ENCODE results near the gene SPRY4. TPM values are rescaled to one million over a fixed set of nuclear protein-coding genes. Genes with fewer than 3 reads are reported as not detected.
"Not testable (repeated sequence)": the region's sequence is repeated elsewhere in the genome, so short reads cannot be mapped to it uniquely, and the experiment has no call there.

Gene SPRY4
- total and polyA plus RNA-seq, 4 donors, result 2.7 to 9.6 (median 4.9) TPM

- TF ChIP-seq REST (IDR thresholded peaks at IDR 0.05), result no peak
Measured at GRCh38 chr5:142300677-142301076, 24.1 kb downstream of the SPRY4 start (continued).

GRCh38 chr5:142298789-142299188, 26.0 kb downstream of the SPRY4 start:
- WGBS, result 81% methylated on average over 6 of the region's 6 CpGs
- Histone ChIP-seq H3K4me1 (ENCODE audit: control insufficient read depth in 4 of 4, insufficient read depth in 4 of 4, low read length in 3 of 4) (peaks cover 0 to 4% (median 0%) of the 10 kb centered on the region in 4 donors), H3K9me3 (ENCODE audit: control insufficient read depth in 4 of 4, low read length in 3 of 4) (no peaks in the 10 kb centered on the region), H3K9ac (ENCODE audit: low read depth in 1 of 2, low read length in 2 of 2) (no peak overlapping the region), H3K4me3 (ENCODE audit: low read depth in 1 of 3, low read length in 3 of 3) (no peak overlapping the region), H3K36me3 (ENCODE audit: control insufficient read depth in 4 of 4, insufficient read depth in 3 of 4, low read depth in 1 of 4, low read length in 3 of 4) (no peaks in the 10 kb centered on the region), H3K27ac (ENCODE audit: low read depth in 1 of 2, low read length in 2 of 2) (no peak overlapping the region), H3K27me3 (ENCODE audit: control insufficient read depth in 4 of 4, insufficient read depth in 4 of 4, low read length in 3 of 4) (no peaks in the 10 kb centered on the region)
- no peak for TF ChIP-seq NR2F2 (IDR thresholded peaks at IDR 0.05)
- TF ChIP-seq, protein P1, sequence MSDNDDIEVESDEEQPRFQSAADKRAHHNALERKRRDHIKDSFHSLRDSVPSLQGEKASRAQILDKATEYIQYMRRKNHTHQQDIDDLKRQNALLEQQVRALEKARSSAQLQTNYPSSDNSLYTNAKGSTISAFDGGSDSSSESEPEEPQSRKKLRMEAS (IDR thresholded peaks at IDR 0.05), result no peak
- no peak for TF ChIP-seq HNF4G (IDR thresholded peaks at IDR 0.05)
- TF ChIP-seq GABPA (IDR thresholded peaks at IDR 0.05 in 1 of 2, conservative IDR thresholded peaks at IDR 0.05 in 1 of 2), result no peak
- TF ChIP-seq EGR1 (IDR thresholded peaks at IDR 0.05; ENCODE audit: low read depth in 2 of 2), result no peak
- DNase-seq (ENCODE audit: low spot score), result no peak

DNA sequence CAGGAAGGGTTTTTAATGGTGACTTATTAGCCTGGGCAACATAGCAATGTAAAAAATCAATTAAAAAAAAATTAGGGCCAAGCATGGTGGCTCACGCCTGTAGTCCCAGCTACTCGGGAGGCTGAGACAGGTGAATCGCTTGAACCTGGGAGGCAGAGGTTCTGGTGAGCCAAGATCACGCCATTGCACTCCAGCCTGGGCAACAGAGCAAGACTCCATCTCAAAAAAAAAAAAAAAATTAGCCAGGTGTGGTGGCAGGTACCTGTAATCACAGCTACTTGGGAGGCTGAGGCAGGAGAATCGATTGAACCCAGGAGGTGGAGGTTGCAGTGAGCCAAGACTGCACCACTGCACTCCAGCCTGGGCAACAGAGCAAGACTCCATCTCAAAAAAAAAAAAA, 27.0 kb downstream of the SPRY4 start:
- not testable (repeated sequence) for H3K9me3 ChIP-seq (ENCODE audit: control insufficient read depth in 4 of 4, low read length in 3 of 4); H3K9ac ChIP-seq (ENCODE audit: low read depth in 1 of 2, low read length in 2 of 2); H3K4me1 ChIP-seq (ENCODE audit: control insufficient read depth in 4 of 4, insufficient read depth in 4 of 4, low read length in 3 of 4); DNase-seq (ENCODE audit: low spot score); H3K36me3 ChIP-seq (ENCODE audit: control insufficient read depth in 4 of 4, insufficient read depth in 3 of 4, low read depth in 1 of 4, low read length in 3 of 4); H3K27me3 ChIP-seq (ENCODE audit: control insufficient read depth in 4 of 4, insufficient read depth in 4 of 4, low read length in 3 of 4); H3K4me3 ChIP-seq (ENCODE audit: low read depth in 1 of 3, low read length in 3 of 3); H3K27ac ChIP-seq (ENCODE audit: low read depth in 1 of 2, low read length in 2 of 2)
- 96% methylated on average over 5 of the region's 5 CpGs for WGBS

- no peaks in the 10 kb centered on the region for H3K36me3 ChIP-seq (ENCODE audit: control insufficient read depth in 4 of 4, insufficient read depth in 3 of 4, low read depth in 1 of 4, low read length in 3 of 4)
- no peaks in the 10 kb centered on the region for H3K9me3 ChIP-seq (ENCODE audit: control insufficient read depth in 4 of 4, low read length in 3 of 4)
- H3K27me3 ChIP-seq (ENCODE audit: control insufficient read depth in 4 of 4, insufficient read depth in 4 of 4, low read length in 3 of 4), result no peaks in the 10 kb centered on the region
- H3K4me3 ChIP-seq (ENCODE audit: low read depth in 1 of 3, low read length in 3 of 3), result no peak overlapping the region
- no peak for DNase-seq (ENCODE audit: low spot score)
- H3K27ac ChIP-seq (ENCODE audit: low read depth in 1 of 2, low read length in 2 of 2), result peak overlapping the region in 1 of 2 donors; percentile 67
- peaks cover 0 to 4% (median 0%) of the 10 kb centered on the region in 4 donors for H3K4me1 ChIP-seq (ENCODE audit: control insufficient read depth in 4 of 4, insufficient read depth in 4 of 4, low read length in 3 of 4)
- no peak overlapping the region for H3K9ac ChIP-seq (ENCODE audit: low read depth in 1 of 2, low read length in 2 of 2)
- 78% methylated on average over 7 of the region's 7 CpGs for WGBS
- TF ChIP-seq HNF4A (conservative IDR thresholded peaks at IDR 0.05), result no peak
- TF ChIP-seq ZBTB33 (IDR thresholded peaks at IDR 0.05), result no peak
- TF ChIP-seq RXRA (IDR thresholded peaks at IDR 0.05), result peak in 1 of 2 donors; percentile 8
- peak; percentile 62 for TF ChIP-seq YY1 (IDR thresholded peaks at IDR 0.05)
- no peak for TF ChIP-seq JUND (IDR thresholded peaks at IDR 0.05)
- TF ChIP-seq RAD21 (IDR thresholded peaks at IDR 0.05), result peak; percentile 15 to 26
- TF ChIP-seq FOXA2 (IDR thresholded peaks at IDR 0.05), result no peak
- no peak for TF ChIP-seq HNF4G (IDR thresholded peaks at IDR 0.05)
- no peak for TF ChIP-seq EGR1 (IDR thresholded peaks at IDR 0.05; ENCODE audit: low read depth in 2 of 2)
- peak; percentile 51 for TF ChIP-seq REST (IDR thresholded peaks at IDR 0.05)
- TF ChIP-seq, protein P1 (IDR thresholded peaks at IDR 0.05), result no peak
- TF ChIP-seq, protein P2, sequence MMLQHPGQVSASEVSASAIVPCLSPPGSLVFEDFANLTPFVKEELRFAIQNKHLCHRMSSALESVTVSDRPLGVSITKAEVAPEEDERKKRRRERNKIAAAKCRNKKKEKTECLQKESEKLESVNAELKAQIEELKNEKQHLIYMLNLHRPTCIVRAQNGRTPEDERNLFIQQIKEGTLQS (IDR thresholded peaks at IDR 0.05), result no peak
- TF ChIP-seq TAF1 (conservative IDR thresholded peaks at IDR 0.05), result no peak
- TF ChIP-seq NR2F2 (IDR thresholded peaks at IDR 0.05), result peak; percentile 61
Measured at GRCh38 chr5:142296914-142297417, 27.9 kb downstream of the SPRY4 start.

Measured in liver (tissue), 9 donors.